GM19328 (cell line): Measurements from ENCODE around the gene ITPR1.

Source experiments
- ATAC-seq: cut with Tn5 transposase; IDR thresholded peaks from one replicate; pipeline ENCODE4 v1.9.1; 2021; ENCODE audit warnings: mild to moderate bottlenecking, moderate library complexity; ENCODE audit not compliant: unreplicated experiment

The ITPR1 gene

GRCh38 chr3:4629095-4630007, 136.2 kb downstream of the ITPR1 start:
- ATAC-seq = no peak

- peak; percentile 51 for ATAC-seq
Measured at GRCh38 chr3:4633078-4634004, 140.2 kb downstream of the ITPR1 start.

GRCh38 chr3:4634894-4635293, 141.7 kb downstream of the ITPR1 start:
- ATAC-seq = no peak

GRCh38 chr3:4637265-4637664, 144.1 kb downstream of the ITPR1 start:
- no peak for ATAC-seq

GRCh38 chr3:4641863-4642563, 148.9 kb downstream of the ITPR1 start:
- ATAC-seq = no peak

- no peak for ATAC-seq
Measured at GRCh38 chr3:4642611-4643010, 149.5 kb downstream of the ITPR1 start.

- ATAC-seq = no peak
Measured at GRCh38 chr3:4643904-4644547, 150.9 kb downstream of the ITPR1 start.

GRCh38 chr3:4644951-4645350, 151.8 kb downstream of the ITPR1 start:
- ATAC-seq = no peak

- no peak for ATAC-seq
Measured at GRCh38 chr3:4645468-4645867, 152.3 kb downstream of the ITPR1 start.

GRCh38 chr3:4647411-4647810, 154.3 kb downstream of the ITPR1 start:
- no peak for ATAC-seq

GRCh38 chr3:4655145-4656045, 162.2 kb downstream of the ITPR1 start:
- ATAC-seq = no peak

- ATAC-seq = no peak
Measured at GRCh38 chr3:4656059-4656458, 162.9 kb downstream of the ITPR1 start.

- ATAC-seq = no peak
Measured at GRCh38 chr3:4656626-4657328, 163.6 kb downstream of the ITPR1 start.

- ATAC-seq = no peak
Measured at GRCh38 chr3:4660936-4661335, 167.8 kb downstream of the ITPR1 start.

GRCh38 chr3:4664412-4664811, 171.3 kb downstream of the ITPR1 start:
- ATAC-seq = no peak

- ATAC-seq = no peak
Measured at GRCh38 chr3:4665197-4665596, 172.0 kb downstream of the ITPR1 start.

- ATAC-seq = no peak
Measured at GRCh38 chr3:4666071-4666470, 172.9 kb downstream of the ITPR1 start.

GRCh38 chr3:4670352-4670751, 177.2 kb downstream of the ITPR1 start:
- no peak for ATAC-seq

- no peak for ATAC-seq
Measured at GRCh38 chr3:4672725-4673275, 179.7 kb downstream of the ITPR1 start.
